Measurements from ENCODE around the gene SLC39A11. TPM values are rescaled to one million over a fixed set of nuclear protein-coding genes. Genes with fewer than 3 reads are reported as not detected.

SLC39A11 gene
- total and polyA plus RNA-seq, 2 of the 13 experiments (the other 11 are each of a cell fraction or from before 2014, with no cell fraction given), result 17.2 to 31.5 TPM

GRCh38 chr17:72972263-72972951 lies 120.1 kb downstream of the SLC39A11 start (continued):
- TF ChIP-seq ZNF136 (CRISPR knock-in tag; IDR thresholded peaks at IDR 0.05; ENCODE audit: low read depth), result no peak
- TF ChIP-seq TBX2 (CRISPR knock-in tag; IDR thresholded peaks at IDR 0.05; ENCODE audit: borderline replicate concordance), result peak; percentile 73; the same call in 1 of the 2 replicates
- no peak for TF ChIP-seq ZNF775 (CRISPR knock-in tag; IDR thresholded peaks at IDR 0.05; ENCODE audit: borderline replicate concordance)
- TF ChIP-seq IRF2 (CRISPR knock-in tag; IDR thresholded peaks at IDR 0.05), result no peak
- TF ChIP-seq MTA3 (CRISPR knock-in tag; IDR thresholded peaks at IDR 0.05), result no peak
- no peak for TF ChIP-seq NFAT5 (CRISPR knock-in tag; IDR thresholded peaks at IDR 0.05)
- no peak for TF ChIP-seq KDM5B (CRISPR knock-in tag; IDR thresholded peaks at IDR 0.05; ENCODE audit: borderline replicate concordance)
- no peak for TF ChIP-seq THAP7 (CRISPR knock-in tag; IDR thresholded peaks at IDR 0.05)
- peak; percentile 58; the same call in 1 of the 2 replicates for TF ChIP-seq ERF (CRISPR knock-in tag; IDR thresholded peaks at IDR 0.05)
- TF ChIP-seq ZNF496 (CRISPR knock-in tag; IDR thresholded peaks at IDR 0.05; ENCODE audit: insufficient replicate concordance), result no peak
- TF ChIP-seq POGK (CRISPR knock-in tag; conservative IDR thresholded peaks at IDR 0.05), result peak; percentile 60; the same call in 1 of the 2 replicates
- TF ChIP-seq ZNF577 (CRISPR knock-in tag; IDR thresholded peaks at IDR 0.05; ENCODE audit: borderline replicate concordance, low read depth), result no peak
- TF ChIP-seq ZNF766 (CRISPR knock-in tag; IDR thresholded peaks at IDR 0.05; ENCODE audit: borderline replicate concordance), result no peak
- no peak for TF ChIP-seq JUN (CRISPR knock-in tag; IDR thresholded peaks at IDR 0.05)
- TF ChIP-seq ZNF20 (CRISPR knock-in tag; IDR thresholded peaks at IDR 0.05), result no peak
- TF ChIP-seq ZBTB20 (CRISPR knock-in tag; IDR thresholded peaks at IDR 0.05; ENCODE audit: borderline replicate concordance, low read depth), result no peak

Measured in HepG2 (cell line).